Prostate gland (tissue), 2 donors: Measurements from ENCODE around the gene ATE1.

Source experiments
- POLR2A ChIP-seq: fragments of 450-650 bp; IDR thresholded peaks from one replicate; pipeline ENCODE4 v1.6.1; 2016; ENCODE audit warnings: antibody characterized with exemption, mild to moderate bottlenecking
- TF ChIP-seq, protein P1 (sequence below), 4 experiments: fragments of 200-600 bp in 2 of 4; fragments of 450-650 bp in 2 of 4; sonication (generic) in 2 of 4; IDR thresholded peaks; 1 replicate in 3 of 4; 2 replicates in 1 of 4; pipeline ENCODE4 v1.5.1; 2016 to 2019; ENCODE audit warnings: antibody characterized with exemption in 4 of 4, mild to moderate bottlenecking in 2 of 4, moderate library complexity in 2 of 4

DNA sequence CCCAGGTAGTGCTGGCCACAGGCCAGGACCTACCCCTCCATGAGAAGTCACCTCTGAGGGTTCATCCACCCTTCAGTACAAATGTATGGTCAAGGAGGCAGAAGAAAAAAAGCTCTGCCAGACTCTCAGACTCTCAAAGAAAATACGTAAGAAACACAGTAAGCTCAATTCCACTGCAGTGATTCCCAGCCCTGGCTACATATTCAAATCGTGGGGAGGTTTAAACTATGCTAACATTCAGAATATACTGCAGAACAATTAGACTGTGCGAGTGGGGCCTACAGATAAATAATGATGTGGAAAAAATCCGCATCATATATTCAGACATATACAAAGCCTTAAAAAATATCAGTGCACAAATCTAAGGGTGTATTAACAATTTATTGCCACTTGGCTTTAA lies 162.6 kb downstream of the ATE1 start:
- TF ChIP-seq POLR2A: no peak
- TF ChIP-seq, protein P1, sequence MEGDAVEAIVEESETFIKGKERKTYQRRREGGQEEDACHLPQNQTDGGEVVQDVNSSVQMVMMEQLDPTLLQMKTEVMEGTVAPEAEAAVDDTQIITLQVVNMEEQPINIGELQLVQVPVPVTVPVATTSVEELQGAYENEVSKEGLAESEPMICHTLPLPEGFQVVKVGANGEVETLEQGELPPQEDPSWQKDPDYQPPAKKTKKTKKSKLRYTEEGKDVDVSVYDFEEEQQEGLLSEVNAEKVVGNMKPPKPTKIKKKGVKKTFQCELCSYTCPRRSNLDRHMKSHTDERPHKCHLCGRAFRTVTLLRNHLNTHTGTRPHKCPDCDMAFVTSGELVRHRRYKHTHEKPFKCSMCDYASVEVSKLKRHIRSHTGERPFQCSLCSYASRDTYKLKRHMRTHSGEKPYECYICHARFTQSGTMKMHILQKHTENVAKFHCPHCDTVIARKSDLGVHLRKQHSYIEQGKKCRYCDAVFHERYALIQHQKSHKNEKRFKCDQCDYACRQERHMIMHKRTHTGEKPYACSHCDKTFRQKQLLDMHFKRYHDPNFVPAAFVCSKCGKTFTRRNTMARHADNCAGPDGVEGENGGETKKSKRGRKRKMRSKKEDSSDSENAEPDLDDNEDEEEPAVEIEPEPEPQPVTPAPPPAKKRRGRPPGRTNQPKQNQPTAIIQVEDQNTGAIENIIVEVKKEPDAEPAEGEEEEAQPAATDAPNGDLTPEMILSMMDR (IDR thresholded peaks at IDR 0.05): no peak
